ENCODE measurements around the gene GSC.
"Not testable (repeated sequence)": the region's sequence is repeated elsewhere in the genome, so short reads cannot be mapped to it uniquely, and the experiment has no call there.

Gene GSC
- 0 to 0.26 (median 0.19) reads per million in 3 donors for total RNA-seq

GRCh38 chr14:94769391-94770250 lies at the start of gene GSC:
TSS of gene GSC (minus strand) at chr14:94770113. CDS start at chr14:94770015, 98 bp downstream.
- Histone ChIP-seq H3K4me3 (ENCODE audit: insufficient read depth, low read depth, low read length, poor library complexity, severe bottlenecking) (peak within 1 kb of the TSS; percentile 42), H3K36me3 (ENCODE audit: control insufficient read depth, insufficient read depth, low read length) (no peaks in the 10 kb centered on the region), H3K9me3 (ENCODE audit: control insufficient read depth, low read length) (no peaks in the 10 kb centered on the region), H3K4me1 (ENCODE audit: control insufficient read depth, insufficient read depth, low read length, poor library complexity, severe bottlenecking) (peaks cover 11% of the 10 kb centered on the region), H3K27me3 (replicated peaks; ENCODE audit: control insufficient read depth, insufficient read depth, low read length, poor library complexity, severe bottlenecking) (peaks cover 68% of the 10 kb centered on the region), H3K27ac (ENCODE audit: insufficient read depth, low read length, poor library complexity, severe bottlenecking) (no peak within 1 kb of the TSS)
- peak in 1 of 3 donors; percentile 1 for DNase-seq

GRCh38 chr14:94819531-94819930 lies 49.6 kb upstream of the GSC start:
- Histone ChIP-seq H3K27ac (ENCODE audit: insufficient read depth, low read length, poor library complexity, severe bottlenecking) (no peak overlapping the region), H3K4me1 (ENCODE audit: control insufficient read depth, insufficient read depth, low read length, poor library complexity, severe bottlenecking) (no peaks in the 10 kb centered on the region), H3K27me3 (replicated peaks; ENCODE audit: control insufficient read depth, insufficient read depth, low read length, poor library complexity, severe bottlenecking) (peaks cover 3% of the 10 kb centered on the region), H3K9me3 (ENCODE audit: control insufficient read depth, low read length) (no peaks in the 10 kb centered on the region), H3K36me3 (ENCODE audit: control insufficient read depth, insufficient read depth, low read length) (no peaks in the 10 kb centered on the region), H3K4me3 (ENCODE audit: insufficient read depth, low read depth, low read length, poor library complexity, severe bottlenecking) (no peak overlapping the region)
- DNase-seq = no peak

GRCh38 chr14:94816113-94816512 lies 46.2 kb upstream of the GSC start:
- DNase-seq = no peak
- Histone ChIP-seq H3K4me3 (ENCODE audit: insufficient read depth, low read depth, low read length, poor library complexity, severe bottlenecking) (no peak overlapping the region), H3K9me3 (ENCODE audit: control insufficient read depth, low read length) (no peaks in the 10 kb centered on the region), H3K4me1 (ENCODE audit: control insufficient read depth, insufficient read depth, low read length, poor library complexity, severe bottlenecking) (no peaks in the 10 kb centered on the region), H3K27me3 (replicated peaks; ENCODE audit: control insufficient read depth, insufficient read depth, low read length, poor library complexity, severe bottlenecking) (peaks cover 3% of the 10 kb centered on the region), H3K27ac (ENCODE audit: insufficient read depth, low read length, poor library complexity, severe bottlenecking) (no peak overlapping the region), H3K36me3 (ENCODE audit: control insufficient read depth, insufficient read depth, low read length) (no peaks in the 10 kb centered on the region)

GRCh38 chr14:94805680-94806288 lies 35.9 kb upstream of the GSC start:
- H3K36me3 ChIP-seq (ENCODE audit: control insufficient read depth, insufficient read depth, low read length) = no peaks in the 10 kb centered on the region
- no peak overlapping the region for H3K4me3 ChIP-seq (ENCODE audit: insufficient read depth, low read depth, low read length, poor library complexity, severe bottlenecking)
- DNase-seq = no peak
- H3K27ac ChIP-seq (ENCODE audit: insufficient read depth, low read length, poor library complexity, severe bottlenecking) = no peak overlapping the region
- no peaks in the 10 kb centered on the region for H3K9me3 ChIP-seq (ENCODE audit: control insufficient read depth, low read length)
- no peaks in the 10 kb centered on the region for H3K27me3 ChIP-seq (replicated peaks; ENCODE audit: control insufficient read depth, insufficient read depth, low read length, poor library complexity, severe bottlenecking)
- no peaks in the 10 kb centered on the region for H3K4me1 ChIP-seq (ENCODE audit: control insufficient read depth, insufficient read depth, low read length, poor library complexity, severe bottlenecking)

DNA sequence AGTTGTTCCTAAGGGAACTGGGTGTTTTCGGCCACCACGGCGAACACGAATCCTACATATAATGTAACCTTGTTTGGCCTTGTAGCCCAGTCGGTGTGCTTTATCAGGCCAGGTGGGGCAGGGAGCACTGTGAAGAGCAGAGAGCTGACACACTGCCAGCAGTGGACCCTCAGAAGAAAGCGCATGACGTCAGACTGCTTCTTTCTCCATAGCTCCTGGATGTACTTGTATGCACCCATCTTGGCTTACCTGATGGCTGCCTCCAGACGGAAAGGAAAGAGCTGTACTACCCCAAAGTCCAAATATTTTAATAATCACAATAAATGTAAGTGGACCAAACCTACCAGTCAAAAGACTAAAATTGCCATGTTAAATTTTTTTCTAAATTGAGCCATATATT lies 31.3 kb upstream of the GSC start:
- no peak for DNase-seq
- H3K36me3 ChIP-seq (ENCODE audit: control insufficient read depth, insufficient read depth, low read length) = no peaks in the 10 kb centered on the region
- H3K27me3 ChIP-seq (replicated peaks; ENCODE audit: control insufficient read depth, insufficient read depth, low read length, poor library complexity, severe bottlenecking) = no peaks in the 10 kb centered on the region
- no peak overlapping the region for H3K4me3 ChIP-seq (ENCODE audit: insufficient read depth, low read depth, low read length, poor library complexity, severe bottlenecking)
- H3K4me1 ChIP-seq (ENCODE audit: control insufficient read depth, insufficient read depth, low read length, poor library complexity, severe bottlenecking) = no peaks in the 10 kb centered on the region
- H3K9me3 ChIP-seq (ENCODE audit: control insufficient read depth, low read length) = no peaks in the 10 kb centered on the region
- no peak overlapping the region for H3K27ac ChIP-seq (ENCODE audit: insufficient read depth, low read length, poor library complexity, severe bottlenecking)

DNA sequence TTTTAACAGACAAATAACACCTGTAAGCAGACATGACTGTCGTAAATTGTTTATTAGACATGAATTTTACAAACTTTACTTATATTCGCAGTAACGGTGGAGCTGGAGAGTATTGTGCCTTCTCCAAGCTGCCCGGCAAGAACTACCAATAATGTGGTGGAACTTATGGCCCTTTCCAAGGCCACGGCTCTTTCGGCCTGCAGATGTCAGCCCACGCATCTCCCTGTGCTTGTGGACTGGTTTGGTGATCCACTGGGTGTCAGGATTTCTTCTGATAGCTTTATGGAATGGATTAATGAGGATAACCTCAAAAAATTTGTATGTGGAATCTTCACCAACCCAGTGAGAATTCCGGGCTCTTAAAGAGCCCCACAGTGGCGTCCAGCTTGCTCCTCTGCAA lies 30.9 kb upstream of the GSC start:
- H3K36me3 ChIP-seq (ENCODE audit: control insufficient read depth, insufficient read depth, low read length); H3K27me3 ChIP-seq (replicated peaks; ENCODE audit: control insufficient read depth, insufficient read depth, low read length, poor library complexity, severe bottlenecking); DNase-seq; H3K9me3 ChIP-seq (ENCODE audit: control insufficient read depth, low read length); H3K27ac ChIP-seq (ENCODE audit: insufficient read depth, low read length, poor library complexity, severe bottlenecking); H3K4me3 ChIP-seq (ENCODE audit: insufficient read depth, low read depth, low read length, poor library complexity, severe bottlenecking); H3K4me1 ChIP-seq (ENCODE audit: control insufficient read depth, insufficient read depth, low read length, poor library complexity, severe bottlenecking): not testable (repeated sequence)

DNA sequence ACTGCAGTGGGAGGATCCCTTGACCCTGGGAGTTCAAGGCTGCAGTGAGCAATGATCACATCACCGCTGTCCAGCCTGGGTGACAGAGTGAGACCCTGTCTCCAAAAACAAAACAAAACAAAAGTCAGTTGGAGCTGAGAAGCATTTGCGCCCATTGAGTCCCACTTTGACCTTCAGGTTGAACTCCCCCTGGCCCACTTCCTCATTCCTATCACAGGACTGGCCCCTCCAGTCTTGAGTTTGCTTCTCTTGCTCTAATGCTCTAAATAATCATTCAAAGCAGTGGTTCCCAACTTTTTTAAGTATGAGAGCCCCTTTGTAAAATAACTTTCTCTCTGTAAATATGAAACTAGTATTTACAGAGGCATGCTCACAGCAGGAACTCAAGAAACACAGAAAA lies 28.0 kb upstream of the GSC start:
- H3K36me3 ChIP-seq (ENCODE audit: control insufficient read depth, insufficient read depth, low read length) = no peaks in the 10 kb centered on the region
- no peaks in the 10 kb centered on the region for H3K27me3 ChIP-seq (replicated peaks; ENCODE audit: control insufficient read depth, insufficient read depth, low read length, poor library complexity, severe bottlenecking)
- no peaks in the 10 kb centered on the region for H3K9me3 ChIP-seq (ENCODE audit: control insufficient read depth, low read length)
- no peak for DNase-seq
- H3K27ac ChIP-seq (ENCODE audit: insufficient read depth, low read length, poor library complexity, severe bottlenecking) = no peak overlapping the region
- no peaks in the 10 kb centered on the region for H3K4me1 ChIP-seq (ENCODE audit: control insufficient read depth, insufficient read depth, low read length, poor library complexity, severe bottlenecking)
- H3K4me3 ChIP-seq (ENCODE audit: insufficient read depth, low read depth, low read length, poor library complexity, severe bottlenecking) = no peak overlapping the region

- Histone ChIP-seq H3K27me3 (replicated peaks; ENCODE audit: control insufficient read depth, insufficient read depth, low read length, poor library complexity, severe bottlenecking) (no peaks in the 10 kb centered on the region), H3K9me3 (ENCODE audit: control insufficient read depth, low read length) (no peaks in the 10 kb centered on the region), H3K27ac (ENCODE audit: insufficient read depth, low read length, poor library complexity, severe bottlenecking) (no peak overlapping the region), H3K36me3 (ENCODE audit: control insufficient read depth, insufficient read depth, low read length) (no peaks in the 10 kb centered on the region), H3K4me1 (ENCODE audit: control insufficient read depth, insufficient read depth, low read length, poor library complexity, severe bottlenecking) (no peaks in the 10 kb centered on the region), H3K4me3 (ENCODE audit: insufficient read depth, low read depth, low read length, poor library complexity, severe bottlenecking) (no peak overlapping the region)
- DNase-seq = no peak
Observed at GRCh38 chr14:94796278-94796677, 26.4 kb upstream of the GSC start.

DNA sequence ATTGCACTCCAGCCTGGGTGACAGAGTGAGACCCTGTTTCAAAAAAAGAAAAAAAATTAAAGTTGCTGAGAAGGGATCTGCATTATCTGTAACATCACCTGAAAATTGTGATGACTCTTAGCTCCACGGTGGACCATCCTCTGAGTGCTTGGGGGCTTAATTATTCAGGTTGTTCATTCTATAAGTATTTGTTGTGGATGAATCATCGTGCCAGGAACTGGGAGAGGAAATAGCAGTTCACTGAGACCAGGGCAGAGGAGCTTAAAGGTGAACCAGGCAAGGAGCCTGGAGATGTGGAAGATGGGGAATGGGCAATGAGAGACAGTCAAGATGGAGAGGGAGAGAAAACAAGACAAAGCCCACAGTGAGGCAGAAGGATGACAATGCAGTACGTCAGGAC lies 25.5 kb upstream of the GSC start:
- no peak overlapping the region for H3K4me3 ChIP-seq (ENCODE audit: insufficient read depth, low read depth, low read length, poor library complexity, severe bottlenecking)
- no peaks in the 10 kb centered on the region for H3K4me1 ChIP-seq (ENCODE audit: control insufficient read depth, insufficient read depth, low read length, poor library complexity, severe bottlenecking)
- DNase-seq = no peak
- no peaks in the 10 kb centered on the region for H3K27me3 ChIP-seq (replicated peaks; ENCODE audit: control insufficient read depth, insufficient read depth, low read length, poor library complexity, severe bottlenecking)
- H3K9me3 ChIP-seq (ENCODE audit: control insufficient read depth, low read length) = no peaks in the 10 kb centered on the region
- H3K36me3 ChIP-seq (ENCODE audit: control insufficient read depth, insufficient read depth, low read length) = no peaks in the 10 kb centered on the region
- no peak overlapping the region for H3K27ac ChIP-seq (ENCODE audit: insufficient read depth, low read length, poor library complexity, severe bottlenecking)

- Histone ChIP-seq H3K9me3 (ENCODE audit: control insufficient read depth, low read length) (no peaks in the 10 kb centered on the region), H3K27me3 (replicated peaks; ENCODE audit: control insufficient read depth, insufficient read depth, low read length, poor library complexity, severe bottlenecking) (no peaks in the 10 kb centered on the region), H3K4me3 (ENCODE audit: insufficient read depth, low read depth, low read length, poor library complexity, severe bottlenecking) (no peak overlapping the region), H3K4me1 (ENCODE audit: control insufficient read depth, insufficient read depth, low read length, poor library complexity, severe bottlenecking) (no peaks in the 10 kb centered on the region), H3K27ac (ENCODE audit: insufficient read depth, low read length, poor library complexity, severe bottlenecking) (no peak overlapping the region), H3K36me3 (ENCODE audit: control insufficient read depth, insufficient read depth, low read length) (no peaks in the 10 kb centered on the region)
- no peak for DNase-seq
Observed at GRCh38 chr14:94793901-94794300, 24.0 kb upstream of the GSC start.

All from effector memory CD4-positive, alpha-beta T cell (primary cell).